M059J (cell line): Measurements from ENCODE around the gene THYN1. TPM values are rescaled to one million over a fixed set of nuclear protein-coding genes. Genes with fewer than 3 reads are reported as not detected.
"Not testable (repeated sequence)": the region's sequence is repeated elsewhere in the genome, so short reads cannot be mapped to it uniquely, and the experiment has no call there.

Source experiments
- DNase-seq: peaks from one replicate; pipeline ENCODE4 v3.0.0-alpha.2; 2012; ENCODE audit warnings: low read depth
- total RNA-seq: library from RNA; depleted of rRNA; stranded (reverse); fragments of >200 nt; shearing (Covaris generic); gene quantifications from 2 replicates; pipeline ENCODE4 v1.2.3, GENCODE V29; 2014; rRNA removed

The THYN1 gene
- total RNA-seq = 71.5 and 74.3 TPM in 2 replicates

- peak; percentile 94 for DNase-seq
Measured at GRCh38 chr11:134253188-134253993, at the start of gene THYN1, which contains the start of gene ACAD8. Gene THYN1 (minus strand): TSS chr11:134253352. CDS start chr11:134252882, 470 bp downstream. Gene ACAD8 (plus strand): TSS chr11:134253568. CDS start chr11:134253601, 33 bp downstream.

GRCh38 chr11:134294664-134295063 is 41.5 kb upstream of the THYN1 start:
- DNase-seq = no peak

GRCh38 chr11:134293119-134294113 is 40.3 kb upstream of the THYN1 start:
- no peak for DNase-seq

GRCh38 chr11:134292661-134293060 is 39.5 kb upstream of the THYN1 start:
- no peak for DNase-seq

- no peak for DNase-seq
Measured at GRCh38 chr11:134291196-134291595, 38.0 kb upstream of the THYN1 start.

GRCh38 chr11:134290646-134291045 is 37.5 kb upstream of the THYN1 start:
- DNase-seq = no peak

- no peak for DNase-seq
Measured at GRCh38 chr11:134289789-134290188, 36.6 kb upstream of the THYN1 start.

GRCh38 chr11:134289167-134289566 is 36.0 kb upstream of the THYN1 start:
- no peak for DNase-seq

GRCh38 chr11:134288486-134288885 is 35.3 kb upstream of the THYN1 start:
- DNase-seq = no peak

- DNase-seq = no peak
Measured at GRCh38 chr11:134287561-134287960, 34.4 kb upstream of the THYN1 start.

- DNase-seq = not testable (repeated sequence)
Measured at GRCh38 chr11:134284349-134284748, 31.2 kb upstream of the THYN1 start.

GRCh38 chr11:134283461-134284230 is 30.5 kb upstream of the THYN1 start:
- no peak for DNase-seq

- no peak for DNase-seq
Measured at GRCh38 chr11:134282121-134283045, 29.2 kb upstream of the THYN1 start.

- DNase-seq = not testable (repeated sequence)
Measured at GRCh38 chr11:134281635-134282034, 28.5 kb upstream of the THYN1 start.

- DNase-seq = no peak
Measured at GRCh38 chr11:134278356-134278755, 25.2 kb upstream of the THYN1 start.

- DNase-seq = no peak
Measured at GRCh38 chr11:134277183-134278001, 24.2 kb upstream of the THYN1 start.

- no peak for DNase-seq
Measured at GRCh38 chr11:134276396-134277182, 23.4 kb upstream of the THYN1 start.

GRCh38 chr11:134275534-134276395 is 22.6 kb upstream of the THYN1 start, which contains the start of gene GLB1L3:
Gene GLB1L3 (plus strand): TSS chr11:134276379. CDS start chr11:134276741, 362 bp downstream.
- peak; percentile 26 for DNase-seq
